NCI-H2171 treated with DMSO at 0.1 percent for 48 hours (cell line): ENCODE results near the gene GPATCH8.

Source experiments
- DNase-seq: peaks from one replicate; lab custom pipeline; 2025; lab: John Stamatoyannopoulos, UW

The GPATCH8 gene

DNA sequence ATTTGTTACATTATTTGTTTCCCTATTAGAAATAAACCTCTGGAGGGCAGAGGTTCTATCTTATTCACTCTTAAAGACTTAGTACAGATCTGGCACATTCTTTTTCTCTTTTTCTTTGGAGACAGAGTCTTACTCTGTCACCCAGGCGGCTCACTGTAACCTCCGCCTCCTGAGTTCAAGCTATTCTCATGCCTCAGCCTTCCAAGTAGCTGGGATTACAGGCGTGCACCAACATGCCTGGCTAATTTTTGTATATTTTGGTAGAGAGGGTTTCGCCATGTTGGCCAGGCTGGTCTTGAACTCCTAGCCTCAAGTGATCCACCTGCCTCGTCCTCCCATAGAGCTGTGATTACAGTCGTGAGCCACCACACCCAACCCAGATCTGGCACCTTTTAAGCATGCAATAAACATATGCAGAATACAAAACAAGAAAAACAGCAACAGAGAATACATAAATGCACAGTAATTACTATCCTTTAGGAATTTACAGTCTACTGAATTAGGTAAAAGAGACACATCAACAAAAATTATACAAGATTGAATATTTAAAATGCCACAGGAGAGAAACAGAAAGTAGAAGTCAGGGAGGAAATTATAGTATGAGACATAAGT, 52.1 kb downstream of the GPATCH8 start:
- DNase-seq = no peak

DNA sequence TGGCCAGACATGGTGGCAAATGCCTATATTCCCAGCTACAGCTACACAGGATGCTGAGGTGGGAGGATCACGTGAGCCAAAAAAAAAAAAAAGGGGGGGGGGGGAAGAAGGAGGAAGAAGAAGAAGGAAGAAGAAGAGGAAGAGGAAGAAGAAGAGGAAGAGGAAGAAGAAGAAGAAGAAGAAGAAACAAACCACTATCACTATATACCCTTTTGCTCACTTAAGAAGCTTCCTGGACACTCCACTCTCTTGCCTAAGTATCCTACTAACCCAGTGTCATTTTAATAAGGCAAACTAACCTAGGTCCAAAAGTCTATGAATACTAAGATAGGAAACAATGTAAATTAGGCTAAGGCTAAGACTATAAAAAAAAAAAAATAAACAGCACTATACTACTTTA, 54.8 kb downstream of the GPATCH8 start:
- no peak for DNase-seq

DNA sequence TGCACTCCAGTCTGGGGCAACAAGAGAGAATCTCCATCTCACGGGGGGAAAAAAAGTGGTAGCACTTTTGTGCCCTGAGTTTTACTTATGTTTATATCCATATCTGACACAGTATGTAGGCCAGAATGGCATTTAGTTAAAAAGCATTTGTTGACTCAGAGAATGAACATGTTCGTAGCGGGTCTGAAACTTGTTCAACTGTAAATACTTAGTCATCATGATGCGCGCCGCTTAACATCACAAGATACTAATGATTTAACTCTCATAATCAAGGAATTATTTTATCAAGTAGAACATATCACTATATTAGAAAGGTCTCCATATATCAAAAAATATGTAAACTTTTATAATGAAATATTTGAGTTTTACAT, 58.5 kb downstream of the GPATCH8 start:
- no peak for DNase-seq

DNA sequence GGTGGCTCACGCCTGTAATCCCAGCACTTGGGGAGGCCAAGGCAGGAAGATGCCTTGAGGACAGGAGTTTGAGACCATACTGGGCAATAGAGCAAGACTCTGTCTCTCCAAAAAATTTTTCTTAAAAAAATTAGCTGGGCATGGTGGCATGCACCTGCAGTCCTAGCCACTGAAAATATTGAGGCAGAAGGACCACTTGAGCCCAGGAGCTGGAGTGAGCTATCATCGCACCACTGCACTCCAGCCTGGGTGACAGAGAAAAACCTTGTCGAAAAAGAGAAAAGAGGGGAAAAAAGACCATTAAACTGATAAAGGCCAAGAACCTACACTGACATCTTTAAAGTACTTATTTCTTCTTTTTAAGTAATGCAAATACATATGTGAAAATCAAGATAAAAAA, 60.4 kb downstream of the GPATCH8 start:
- no peak for DNase-seq

DNA sequence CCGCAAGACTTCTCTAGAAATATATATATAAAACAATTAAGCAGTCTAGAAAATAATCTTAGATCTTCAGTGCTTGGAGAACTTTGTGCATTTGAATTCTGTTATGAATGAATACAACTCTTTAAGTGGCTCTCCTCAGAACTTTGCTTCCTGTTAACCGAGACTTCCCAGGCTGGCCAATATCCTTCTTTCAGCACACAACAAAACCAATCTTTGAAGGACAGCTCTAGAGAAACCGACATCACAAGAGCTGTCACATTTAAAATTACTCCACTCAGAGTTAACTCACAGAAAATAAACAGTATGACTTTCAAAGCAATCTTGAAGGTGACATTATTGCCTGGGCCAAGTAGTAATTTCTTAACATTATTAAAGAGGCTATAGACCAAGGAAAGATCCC, 64.0 kb downstream of the GPATCH8 start:
- no peak for DNase-seq

DNA sequence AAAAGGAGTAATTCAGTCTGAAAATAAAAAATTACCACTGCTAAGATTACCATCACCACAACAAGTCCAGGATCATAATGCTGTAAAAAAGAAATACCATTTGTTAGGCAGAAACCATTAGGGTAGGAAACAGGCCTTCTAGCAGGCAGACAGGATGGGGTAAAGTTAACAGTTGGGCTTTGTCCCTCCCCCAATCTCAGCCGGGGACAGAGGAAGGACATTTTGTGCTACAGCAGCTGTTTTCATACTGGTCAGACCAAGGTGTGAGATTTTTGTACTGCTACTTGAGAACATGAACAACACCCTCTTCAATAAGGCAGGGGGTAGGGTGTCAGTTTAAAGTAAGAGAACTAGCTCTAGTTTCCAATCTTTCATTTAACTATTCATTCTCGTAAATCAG, 64.6 kb downstream of the GPATCH8 start:
- no peak for DNase-seq

DNA sequence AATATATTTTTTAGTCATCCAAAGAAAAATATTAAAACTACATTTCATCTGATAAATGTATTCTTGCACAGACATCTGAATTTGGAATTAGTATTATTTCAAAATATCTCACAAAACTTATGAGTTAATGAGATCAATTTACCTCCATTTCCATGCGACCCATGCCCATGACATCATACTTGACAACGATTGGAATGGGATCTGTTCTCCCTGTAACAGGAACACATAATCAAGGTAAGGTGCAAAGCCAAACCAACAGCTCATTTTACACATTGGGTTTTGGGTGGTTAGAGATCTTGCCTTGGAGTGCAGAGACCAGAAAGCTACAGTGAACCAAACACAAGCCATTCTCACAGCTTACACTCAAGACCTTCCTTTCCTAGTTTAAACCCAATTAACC, 66.9 kb downstream of the GPATCH8 start:
- DNase-seq = no peak

DNA sequence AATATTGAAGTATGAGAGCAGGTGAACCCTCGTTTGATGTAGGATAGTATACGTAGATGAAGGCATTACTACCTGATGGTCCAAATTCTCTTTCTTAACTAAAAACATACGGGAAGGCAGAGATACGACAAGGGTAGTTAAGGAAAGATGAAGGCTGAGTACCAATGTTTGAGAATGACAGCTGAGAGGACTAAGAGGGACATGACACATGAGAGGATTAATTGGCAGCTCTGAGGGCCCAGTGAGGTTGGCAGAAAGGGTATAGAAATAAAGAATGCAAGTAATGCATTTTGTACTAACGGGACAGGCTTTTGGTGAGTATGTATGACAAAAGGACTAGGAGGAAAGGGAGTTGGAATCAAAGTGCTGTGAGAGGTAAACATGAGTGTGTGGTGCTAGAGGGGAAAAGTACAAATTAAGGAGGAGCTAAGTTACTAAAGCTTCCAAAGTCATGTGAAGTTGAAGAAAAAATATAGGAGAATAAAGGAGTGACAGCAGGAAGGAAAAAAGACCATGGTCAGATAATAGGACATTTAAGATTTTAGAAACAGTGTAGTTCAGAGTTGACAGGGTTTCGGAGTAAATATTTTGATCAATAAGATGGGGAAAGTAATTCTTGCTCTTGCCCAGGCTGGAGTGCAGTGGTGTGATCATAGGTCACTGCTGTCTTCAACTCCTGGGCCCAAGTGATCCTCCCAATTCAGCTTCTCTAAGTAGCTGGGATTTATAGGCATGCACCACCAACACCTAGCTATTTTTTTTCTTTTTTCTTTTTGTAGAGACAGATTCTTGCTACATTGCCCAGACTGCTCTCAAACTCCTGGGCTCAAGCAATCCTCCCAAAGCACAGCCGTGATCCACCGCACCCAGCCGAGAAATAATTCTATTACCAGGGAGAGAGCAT, 70.7 kb downstream of the GPATCH8 start:
- no peak for DNase-seq

DNA sequence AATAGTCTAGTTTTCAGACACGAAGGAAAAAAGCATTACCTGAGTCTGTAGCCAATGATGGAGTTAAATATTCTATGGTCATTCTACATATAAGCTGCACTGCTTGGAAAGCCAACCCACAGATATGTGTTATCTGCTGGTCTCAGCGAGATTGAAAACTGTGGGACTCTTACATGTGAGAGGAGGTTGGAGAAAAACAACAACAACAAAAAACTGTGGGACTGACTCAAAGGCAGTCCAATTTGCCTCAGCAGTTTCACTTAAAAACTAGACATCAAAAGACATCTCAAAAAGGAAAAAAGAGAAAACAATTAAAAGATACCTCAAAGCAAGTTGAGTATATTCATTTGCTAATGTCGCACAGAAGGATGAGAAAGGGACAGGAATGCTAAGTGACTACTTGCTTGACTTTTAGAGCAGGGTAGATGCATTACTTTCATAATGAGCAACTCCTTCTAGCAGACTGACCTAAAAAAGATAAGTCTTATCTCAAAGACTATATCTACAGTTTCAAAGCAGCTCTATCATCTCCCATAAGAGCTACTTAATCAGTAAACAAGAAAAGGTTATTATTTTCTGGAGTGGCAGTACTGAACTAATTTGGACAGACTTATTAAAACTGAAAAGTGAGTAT, 78.3 kb downstream of the GPATCH8 start:
- no peak for DNase-seq

DNA sequence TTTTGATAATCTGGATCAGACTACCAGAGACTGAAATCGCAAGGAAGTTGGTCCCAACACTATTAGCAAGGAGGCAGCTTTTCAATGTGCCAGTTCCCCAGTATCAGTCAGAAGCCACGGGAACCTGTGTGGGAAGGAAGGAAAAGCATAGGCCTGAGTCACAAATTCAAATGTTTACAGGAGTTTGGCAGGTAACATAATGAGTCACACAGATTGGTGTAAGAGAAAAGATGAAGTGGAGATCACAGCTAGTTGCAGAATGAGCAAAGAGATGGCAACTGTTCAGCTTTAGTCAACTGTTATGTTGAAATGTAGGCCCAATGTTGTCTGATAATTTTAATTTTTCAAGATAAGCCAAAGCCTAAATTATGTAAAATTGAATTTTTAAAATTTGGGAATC, 85.7 kb downstream of the GPATCH8 start:
- DNase-seq = no peak

DNA sequence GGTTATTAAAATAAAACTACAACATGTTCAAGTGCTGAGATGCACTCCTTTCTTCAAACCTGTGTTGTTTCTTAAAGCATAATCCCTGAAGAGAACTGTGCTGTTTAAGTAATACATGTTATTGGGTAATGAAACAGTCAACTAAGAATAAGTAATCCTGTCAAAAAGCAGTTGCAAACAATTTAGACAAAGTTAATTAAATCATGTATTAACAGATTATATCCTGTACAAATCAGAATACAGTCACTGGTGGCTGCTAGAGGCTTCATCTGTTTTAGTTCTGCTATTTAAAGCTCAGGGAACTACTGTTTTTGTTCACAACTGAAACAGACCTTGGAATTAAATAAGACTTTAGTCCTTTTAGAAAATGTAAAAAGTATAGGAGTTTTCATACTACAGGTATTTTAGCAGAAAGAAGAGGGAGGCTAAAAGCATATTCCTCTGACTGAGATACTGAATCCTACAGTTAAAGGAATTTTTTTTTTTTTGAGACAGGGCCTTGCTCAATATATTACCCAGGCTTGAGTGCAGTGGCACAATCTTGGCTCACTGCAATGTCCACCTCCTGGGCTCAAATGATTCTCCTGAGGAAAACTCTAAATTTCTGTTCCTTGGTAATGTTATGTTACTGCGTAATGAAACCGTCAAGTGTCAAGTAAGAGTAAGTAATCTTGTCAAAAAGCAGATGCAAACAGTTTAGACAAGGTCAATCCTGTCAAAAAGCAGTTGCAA, 86.5 kb downstream of the GPATCH8 start:
- no peak for DNase-seq

DNA sequence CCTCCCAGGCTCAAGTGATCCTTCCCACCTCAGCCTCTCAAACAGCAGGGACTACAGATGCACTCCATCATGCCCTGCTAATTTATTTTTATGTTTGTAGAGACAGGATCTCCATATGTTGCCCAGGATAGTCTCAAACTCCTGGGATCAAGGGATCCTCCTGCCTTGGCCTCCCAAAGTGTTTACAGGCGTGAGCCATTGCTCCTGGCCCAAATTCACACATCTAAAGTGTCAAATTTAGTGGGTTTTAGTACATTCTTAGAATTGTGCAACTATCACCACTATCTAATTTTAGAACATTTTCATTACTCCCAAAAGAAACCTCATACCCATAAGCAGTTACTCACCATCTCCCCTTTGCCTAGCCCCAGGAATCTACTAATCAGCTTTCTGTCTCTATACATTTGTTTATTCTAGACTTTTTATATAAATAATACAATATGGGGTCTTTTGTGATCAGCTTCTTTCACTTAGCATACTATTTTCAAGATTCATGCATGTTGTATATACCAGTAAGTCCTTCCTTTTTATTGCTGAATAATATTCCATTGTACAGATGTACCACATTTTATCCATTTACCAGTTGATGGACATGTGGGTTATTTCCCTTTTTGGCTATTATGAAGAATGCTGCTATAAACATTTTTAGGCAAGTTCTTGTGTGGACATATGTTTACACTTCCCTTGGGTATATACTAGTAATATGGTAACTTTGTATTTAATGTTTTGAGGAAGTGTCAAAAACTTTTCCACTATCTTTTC, 88.6 kb downstream of the GPATCH8 start:
- DNase-seq = no peak

DNA sequence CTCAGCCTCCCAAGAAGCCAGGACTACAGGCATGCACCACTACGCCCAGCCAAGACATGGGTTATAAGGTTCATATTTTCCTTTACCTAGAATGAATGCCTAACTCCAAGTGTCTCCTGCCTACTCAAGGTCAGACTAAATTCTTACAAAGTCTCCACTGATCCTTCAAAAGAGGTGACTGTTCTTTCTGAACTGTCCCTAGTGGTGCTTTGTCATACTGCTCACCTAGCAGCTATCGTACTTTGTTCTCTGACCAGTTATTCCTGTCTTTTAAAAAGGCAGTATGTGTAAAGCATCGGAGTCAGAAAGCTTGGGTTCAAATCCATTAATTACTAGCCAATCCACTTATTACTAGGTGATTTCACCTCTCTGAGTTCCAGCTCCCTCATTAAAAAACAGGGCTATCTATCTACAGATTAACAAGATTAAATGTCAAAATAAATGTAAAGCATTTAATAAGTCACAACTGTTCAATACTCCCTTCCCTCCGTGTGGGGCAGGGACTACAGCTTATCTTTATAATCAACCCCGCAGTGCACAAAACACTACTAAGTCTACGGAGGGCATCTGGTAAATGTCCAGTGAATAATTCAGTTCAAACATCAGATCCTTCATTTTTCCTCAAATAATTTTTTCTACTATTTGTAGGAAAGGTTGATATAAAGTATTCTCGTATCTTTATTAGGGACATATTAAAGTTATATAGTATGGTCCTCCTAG, 93.7 kb downstream of the GPATCH8 start:
- no peak for DNase-seq

DNA sequence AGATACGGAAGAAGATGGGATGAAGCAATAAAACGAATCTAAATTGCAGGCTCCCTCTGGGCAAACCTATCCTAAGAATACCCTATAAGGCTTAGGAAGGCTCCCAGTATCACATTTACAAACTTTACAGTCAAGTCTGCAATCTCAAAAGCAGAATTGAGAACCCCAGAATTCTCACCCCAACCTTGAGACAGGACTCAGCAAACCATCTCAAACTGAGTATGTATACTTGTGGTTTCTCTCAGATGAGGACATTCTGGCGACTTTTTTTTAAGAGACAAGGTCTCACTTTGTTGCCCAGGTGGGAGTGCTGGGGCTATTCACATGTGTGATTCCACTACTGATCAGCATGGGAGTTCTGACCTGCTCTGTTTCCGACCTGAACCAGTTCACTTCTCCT, 94.4 kb downstream of the GPATCH8 start:
- DNase-seq = no peak

DNA sequence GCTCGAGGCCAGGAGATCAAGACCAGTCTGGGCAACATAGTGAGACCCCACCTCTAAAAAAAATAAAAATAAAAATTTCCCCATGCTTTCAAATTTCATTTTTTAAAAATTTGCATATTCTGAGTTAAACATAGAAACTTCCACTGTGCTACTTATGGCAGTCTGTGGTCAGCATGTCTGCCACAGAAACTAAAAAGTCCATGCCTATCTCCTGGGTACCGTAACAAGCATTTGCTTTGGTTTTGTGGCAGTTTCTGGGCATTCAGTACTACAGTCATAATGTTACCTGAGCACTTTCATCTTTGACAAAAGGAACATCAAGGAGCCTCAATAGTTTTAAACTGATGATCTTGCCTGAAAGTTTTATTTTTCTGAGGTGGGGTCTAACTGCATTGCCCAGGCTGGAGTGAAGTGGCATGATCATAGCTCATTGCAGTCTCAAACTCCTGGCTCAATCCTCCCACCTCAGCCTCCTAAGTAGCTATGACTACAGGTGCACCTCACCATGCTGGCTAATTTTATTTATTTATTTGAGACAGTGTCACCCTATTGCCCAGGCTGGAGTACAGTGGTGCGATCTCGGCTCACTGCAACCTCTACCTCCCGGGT, 100.5 kb downstream of the GPATCH8 start:
- DNase-seq = no peak

DNA sequence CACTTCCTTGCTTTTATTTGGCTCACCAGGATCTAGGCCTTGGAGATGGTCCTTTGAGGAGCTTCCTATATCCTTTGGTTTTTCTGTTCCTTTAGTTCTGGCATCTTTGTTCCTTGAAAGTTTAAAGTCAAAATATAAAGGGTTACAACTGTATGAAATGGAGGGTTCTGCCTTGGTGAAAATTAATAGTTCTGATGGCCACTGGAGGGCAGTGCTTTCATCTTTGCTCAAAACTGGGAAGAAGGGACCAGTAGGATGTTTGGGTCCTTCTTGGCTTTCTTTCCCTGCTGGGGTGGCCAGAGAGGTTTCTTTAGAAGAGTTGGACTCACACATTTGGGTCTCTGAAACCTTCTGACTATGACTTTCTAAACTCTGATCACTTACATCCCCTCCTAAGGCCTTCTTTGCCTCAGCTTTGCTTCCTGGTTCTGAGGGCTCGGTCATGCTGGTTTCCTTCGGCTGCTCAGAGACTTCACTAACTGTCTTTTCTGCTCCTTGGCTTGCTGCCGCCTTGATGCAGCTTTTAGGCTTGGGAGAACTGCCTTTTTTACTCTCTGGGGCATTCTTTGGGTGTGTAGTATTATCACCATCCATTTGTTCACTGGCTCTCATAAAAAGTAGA, 102.9 kb downstream of the GPATCH8 start:
- DNase-seq = no peak

DNA sequence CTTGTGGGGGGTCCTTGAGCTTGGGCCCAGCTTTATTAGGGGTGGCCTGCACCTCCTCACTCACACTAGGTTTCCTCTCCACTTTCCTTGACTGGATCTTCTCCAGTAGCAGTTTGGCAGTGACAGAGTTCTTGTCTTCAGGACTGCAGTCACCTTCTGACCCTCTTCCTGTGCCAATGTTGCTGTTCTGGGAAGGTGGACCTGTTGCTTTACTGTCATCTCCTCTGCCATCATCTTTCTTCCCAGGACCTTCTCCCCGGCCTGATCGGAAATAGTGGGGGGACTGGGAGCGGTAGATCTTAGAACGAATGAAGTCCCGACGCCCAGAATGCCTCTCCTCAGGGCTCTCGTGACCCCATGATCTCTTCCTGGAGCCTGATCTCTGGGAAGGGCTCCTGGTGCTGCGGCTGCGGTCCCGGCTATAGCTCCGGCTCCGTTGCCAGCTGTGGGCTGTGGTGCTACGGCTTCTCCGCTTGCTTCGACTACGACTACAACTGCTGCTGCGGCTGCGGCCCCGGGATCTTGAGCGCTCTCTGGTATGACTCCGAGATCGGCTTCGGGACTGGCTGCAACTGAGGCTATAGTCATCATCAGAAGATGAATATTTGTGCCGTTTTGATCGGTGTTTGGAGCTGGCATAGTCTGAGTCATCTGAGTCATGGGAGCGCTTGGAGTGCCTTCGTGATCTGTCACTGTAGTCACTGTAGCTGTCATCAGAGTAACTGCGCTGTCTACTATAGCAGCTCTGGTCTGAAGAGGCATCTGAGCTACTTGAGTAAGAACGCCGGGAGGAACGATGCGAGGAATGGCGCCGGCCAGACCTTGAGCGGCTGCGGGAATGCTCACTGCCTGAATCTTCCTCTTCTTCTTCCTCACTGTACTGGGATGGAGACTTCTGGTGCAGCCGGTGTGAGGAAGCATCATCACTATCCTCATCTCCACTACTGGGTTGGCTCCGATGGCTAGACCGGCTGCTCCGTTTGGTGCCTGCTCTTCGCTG, 104.2 kb downstream of the GPATCH8 start:
- no peak for DNase-seq

DNA sequence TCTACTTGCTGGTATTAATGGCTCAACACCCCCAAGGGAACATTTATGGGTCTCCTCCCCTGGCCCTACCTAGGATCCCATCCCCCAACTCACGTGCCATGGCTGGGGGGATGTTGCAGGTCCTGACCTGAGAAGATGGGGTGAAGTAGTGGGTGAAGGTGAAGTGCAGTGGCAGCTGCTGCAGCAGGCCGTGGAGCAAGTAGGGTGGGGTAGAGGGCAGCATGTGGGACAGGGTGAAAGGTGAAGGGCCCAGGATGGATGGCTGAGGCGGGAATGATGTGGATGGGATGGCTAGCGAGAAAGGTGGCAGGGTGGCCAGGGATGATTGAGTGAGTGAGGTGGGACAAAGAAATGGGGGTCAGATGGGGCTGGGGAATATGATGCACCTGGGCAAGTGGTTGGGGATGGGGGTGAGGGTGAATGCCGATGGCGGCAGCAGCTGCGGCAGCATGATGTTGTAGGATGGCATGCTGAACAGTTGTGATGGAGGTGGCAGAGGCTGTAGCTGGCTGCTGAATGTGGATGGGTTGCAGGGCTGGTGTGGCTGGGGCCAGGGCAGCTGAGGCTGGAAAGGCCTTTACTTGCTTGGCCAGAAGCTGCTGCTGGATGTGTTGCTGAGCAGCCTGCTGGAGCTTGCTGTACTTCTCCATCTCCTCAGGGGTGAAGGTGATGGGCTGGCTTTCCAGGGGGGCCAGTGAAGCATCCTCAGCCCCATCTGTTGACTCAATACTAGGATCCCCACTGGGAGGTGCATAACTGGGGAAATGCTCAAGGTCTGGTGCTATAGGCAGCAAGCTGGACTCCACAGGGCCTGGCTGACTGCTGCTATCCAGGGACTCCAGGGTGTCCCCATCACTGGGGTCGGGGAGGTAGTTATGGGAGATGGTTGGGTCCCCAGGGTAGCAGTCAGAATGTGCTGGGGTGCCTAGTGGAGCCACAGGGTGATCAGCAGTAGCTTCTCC, 105.4 kb downstream of the GPATCH8 start:
- DNase-seq = no peak
